ENCODE results near the gene PIK3C2G.
"Not testable (repeated sequence)": the region's sequence is repeated elsewhere in the genome, so short reads cannot be mapped to it uniquely, and the experiment has no call there.

PIK3C2G gene

GRCh38 chr12:18261273-18261672, at the start of gene PIK3C2G:
TSS of gene PIK3C2G (plus strand) at chr12:18261518. CDS start at chr12:18282082, 20,564 bp downstream.
- no peak for DNase-seq

GRCh38 chr12:18217966-18218365, 43.4 kb upstream of the PIK3C2G start:
- no peak for DNase-seq

- peak; percentile 3 for DNase-seq
Observed at GRCh38 chr12:18221726-18222125, 39.6 kb upstream of the PIK3C2G start.

- DNase-seq, result no peak
Observed at GRCh38 chr12:18222699-18223098, 38.6 kb upstream of the PIK3C2G start.

GRCh38 chr12:18224745-18225144, 36.6 kb upstream of the PIK3C2G start:
- DNase-seq, result peak; percentile 21

GRCh38 chr12:18239526-18239925, 21.8 kb upstream of the PIK3C2G start:
- DNase-seq, result no peak

- DNase-seq, result no peak
Observed at GRCh38 chr12:18242380-18243089, 18.8 kb upstream of the PIK3C2G start.

GRCh38 chr12:18243238-18243637, 18.1 kb upstream of the PIK3C2G start:
- no peak for DNase-seq

- no peak for DNase-seq
Observed at GRCh38 chr12:18246066-18246465, 15.3 kb upstream of the PIK3C2G start.

GRCh38 chr12:18250313-18250916, 10.9 kb upstream of the PIK3C2G start:
- peak; percentile 53 for DNase-seq

GRCh38 chr12:18254081-18254480, 7.2 kb upstream of the PIK3C2G start:
- DNase-seq, result no peak

- not testable (repeated sequence) for DNase-seq
Observed at GRCh38 chr12:18255004-18255403, 6.3 kb upstream of the PIK3C2G start.

- no peak for DNase-seq
Observed at GRCh38 chr12:18257251-18257650, 4.1 kb upstream of the PIK3C2G start.

- no peak for DNase-seq
Observed at GRCh38 chr12:18258929-18259328, 2.4 kb upstream of the PIK3C2G start.

GRCh38 chr12:18259906-18260682, 1.2 kb upstream of the PIK3C2G start:
- no peak for DNase-seq

GRCh38 chr12:18261906-18262305, 588 bp downstream of the PIK3C2G start:
- no peak for DNase-seq

GRCh38 chr12:18262514-18262913, 1.2 kb downstream of the PIK3C2G start:
- no peak for DNase-seq

GRCh38 chr12:18264581-18265075, 3.3 kb downstream of the PIK3C2G start:
- DNase-seq, result no peak

- DNase-seq, result no peak
Observed at GRCh38 chr12:18267427-18268099, 6.2 kb downstream of the PIK3C2G start.

GRCh38 chr12:18270958-18271460, 9.7 kb downstream of the PIK3C2G start:
- DNase-seq, result no peak

GRCh38 chr12:18275981-18276380, 14.7 kb downstream of the PIK3C2G start:
- no peak for DNase-seq

- no peak for DNase-seq
Observed at GRCh38 chr12:18277196-18277595, 15.9 kb downstream of the PIK3C2G start.

GRCh38 chr12:18280728-18281127, 19.4 kb downstream of the PIK3C2G start:
- DNase-seq, result no peak
